Activated T-cell treated with anti-CD3 and anti-CD28 coated beads, Interleukin-2, amount 50 U/mL, for 24 hours (primary cell): Measurements from ENCODE around the gene OR2T4.

Experiments used
- DNase-seq: peaks from one replicate; pipeline ENCODE4 v3.0.0-alpha.2; 2020
- H3K27ac Mint-ChIP-seq: 2 replicates; pipeline ENCODE4 v1.8.0; 2020; ENCODE audit warnings: mild to moderate bottlenecking, mixed read lengths
- H3K27me3 Mint-ChIP-seq: 2 replicates; pipeline ENCODE4 v1.8.0; 2020; ENCODE audit warnings: mixed read lengths
- H3K36me3 Mint-ChIP-seq: 2 replicates; pipeline ENCODE4 v1.8.0; 2020; ENCODE audit warnings: low read depth, mixed read lengths
- H3K4me1 Mint-ChIP-seq: 2 replicates; pipeline ENCODE4 v1.8.0; 2020; ENCODE audit warnings: low read depth, mixed read lengths
- H3K4me3 Mint-ChIP-seq: 2 replicates; pipeline ENCODE4 v1.8.0; 2020; ENCODE audit warnings: mild to moderate bottlenecking, moderate library complexity, mixed read lengths
- H3K9me3 Mint-ChIP-seq: 2 replicates; pipeline ENCODE4 v1.8.0; 2020; ENCODE audit warnings: mixed read lengths

OR2T4 gene

DNA sequence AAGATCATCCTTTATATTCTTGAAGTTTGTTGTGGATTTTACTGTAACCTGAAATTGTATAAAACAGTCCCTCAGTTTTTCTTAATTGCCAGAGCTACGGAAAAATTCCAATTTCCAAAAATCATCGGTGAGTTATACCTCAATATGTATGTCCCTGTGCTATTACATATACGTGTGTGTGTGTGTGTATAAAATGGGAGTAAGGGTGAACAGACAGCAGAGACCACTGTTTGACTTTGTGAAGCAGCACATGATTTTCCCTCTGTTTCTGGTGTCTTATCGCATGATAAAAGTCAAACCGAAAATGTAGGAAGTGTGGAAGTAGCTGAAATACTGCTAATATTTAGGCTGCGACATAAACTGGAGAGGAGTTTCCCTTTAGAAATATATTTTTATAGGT, 42.6 kb downstream of the OR2T4 start:
- Mint-ChIP-seq H3K27ac (no peak overlapping the region), H3K36me3 (no peaks in the 10 kb centered on the region), H3K27me3 (no peaks in the 10 kb centered on the region), H3K9me3 (peaks cover 5% of the 10 kb centered on the region), H3K4me3 (no peak overlapping the region), H3K4me1 (peaks cover 3% of the 10 kb centered on the region)
- DNase-seq = no peak

DNA sequence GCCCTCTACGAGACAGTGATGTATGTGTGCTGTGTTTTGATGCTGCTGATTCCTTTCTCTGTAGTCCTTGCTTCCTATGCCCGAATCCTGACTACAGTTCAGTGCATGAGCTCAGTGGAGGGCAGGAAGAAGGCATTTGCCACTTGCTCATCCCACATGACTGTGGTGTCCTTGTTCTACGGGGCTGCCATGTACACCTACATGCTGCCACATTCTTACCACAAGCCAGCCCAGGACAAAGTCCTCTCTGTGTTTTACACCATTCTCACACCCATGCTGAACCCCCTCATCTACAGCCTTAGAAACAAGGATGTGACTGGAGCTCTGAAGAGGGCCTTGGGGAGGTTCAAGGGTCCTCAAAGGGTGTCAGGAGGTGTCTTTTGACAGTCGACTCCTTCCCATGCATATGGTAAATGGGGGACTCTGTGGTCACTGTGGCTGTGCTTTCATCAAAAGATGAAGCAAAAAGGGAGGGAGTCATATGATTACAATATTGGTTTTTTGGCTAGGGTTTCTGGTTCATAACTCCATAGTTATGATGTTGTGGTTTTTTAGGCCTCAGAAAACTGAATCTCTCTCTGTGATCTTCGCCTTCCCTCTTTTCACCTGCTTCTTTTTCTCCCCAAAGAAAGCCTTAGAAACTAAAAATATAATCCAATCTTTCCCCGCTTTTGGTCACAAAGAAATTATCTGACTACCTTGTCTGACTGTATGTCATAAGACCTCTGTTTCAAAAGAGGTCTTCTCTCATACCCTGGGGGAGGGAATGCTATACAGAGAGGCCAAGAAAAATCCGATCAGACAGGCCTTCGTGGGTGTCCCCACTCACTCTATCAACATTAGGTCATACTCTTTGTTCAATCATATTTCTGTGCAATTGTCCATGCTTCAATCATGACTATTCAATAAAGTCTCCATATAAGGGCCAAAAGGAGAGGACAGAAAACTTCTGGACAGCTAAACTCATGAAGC, 45.5 kb downstream of the OR2T4 start:
- H3K9me3 Mint-ChIP-seq = peaks cover 21% of the 10 kb centered on the region
- H3K4me3 Mint-ChIP-seq = no peak overlapping the region
- no peaks in the 10 kb centered on the region for H3K36me3 Mint-ChIP-seq
- peaks cover 3% of the 10 kb centered on the region for H3K4me1 Mint-ChIP-seq
- H3K27ac Mint-ChIP-seq = no peak overlapping the region
- no peaks in the 10 kb centered on the region for H3K27me3 Mint-ChIP-seq
- no peak for DNase-seq
